CD14-positive monocyte (primary cell): ENCODE measurements around the gene PRR14. TPM values are rescaled to one million over a fixed set of nuclear protein-coding genes. Genes with fewer than 3 reads are reported as not detected.

Experiments used
- DNase-seq, 3 donors: peaks; one replicate each; pipeline ENCODE4 v3.0.0-alpha.2; 2011 to 2022
- H2AFZ ChIP-seq: 2 replicates; pipeline ENCODE4 v1.6.0; 2012; ENCODE audit warnings: mild to moderate bottlenecking, low read depth, low read length, inconsistent platforms; ENCODE audit not compliant: insufficient read depth, poor library complexity, severe bottlenecking
- H3K27ac ChIP-seq, 2 donors: 1 replicate in 1 of 2; 2 replicates in 1 of 2; pipeline ENCODE4 v1.5.1; 2012 to 2013; ENCODE audit warnings: low read length in 2 of 2, control low read depth in 1 of 2, inconsistent platforms in 1 of 2, low read depth in 1 of 2, mild to moderate bottlenecking in 1 of 2
- H3K27me3 ChIP-seq, 2 donors: one replicate each; pipeline versions ENCODE4 v1.6.0 to v1.6.1; 2011 to 2013; ENCODE audit warnings: low read length in 2 of 2; ENCODE audit not compliant: control insufficient read depth in 2 of 2, insufficient read depth in 2 of 2
- H3K36me3 ChIP-seq, 2 donors: replicated peaks in 1 of 2; 1 replicate in 1 of 2; 2 replicates in 1 of 2; pipeline versions ENCODE4 v1.5.1 to v1.6.1; 2012 to 2013; ENCODE audit warnings: low read length in 2 of 2, control low read depth in 1 of 2, inconsistent platforms in 1 of 2, mild to moderate bottlenecking in 1 of 2; ENCODE audit not compliant: insufficient read depth in 2 of 2, control insufficient read depth in 1 of 2
- H3K4me1 ChIP-seq, 2 donors: 1 replicate in 1 of 2; 2 replicates in 1 of 2; pipeline versions ENCODE4 v1.5.1 to v1.6.1; 2012 to 2013; ENCODE audit warnings: low read length in 2 of 2, control low read depth in 1 of 2, inconsistent platforms in 1 of 2, mild to moderate bottlenecking in 1 of 2, moderate library complexity in 1 of 2; ENCODE audit not compliant: insufficient read depth in 2 of 2, control insufficient read depth in 1 of 2
- H3K4me2 ChIP-seq: replicated peaks from 2 replicates; pipeline ENCODE3; 2012; ENCODE audit warnings: low read length, moderate library complexity, mild to moderate bottlenecking; ENCODE audit not compliant: poor library complexity, severe bottlenecking; ENCODE audit errors: extremely low read depth
- H3K4me3 ChIP-seq, 3 experiments: fragments of 200-600 bp in 1 of 3; sonication (generic) in 1 of 3; replicated peaks in 1 of 3; 1 replicate in 2 of 3; 2 replicates in 1 of 3; pipeline ENCODE4 v1.5.1; 2011 to 2013; ENCODE audit warnings: low read length in 3 of 3, mild to moderate bottlenecking in 3 of 3, control low read depth in 2 of 3, low read depth in 2 of 3, inconsistent platforms in 1 of 3, moderate library complexity in 1 of 3
- H3K79me2 ChIP-seq: 2 replicates; pipeline ENCODE4 v1.6.0; 2012; ENCODE audit warnings: mild to moderate bottlenecking, control low read depth, inconsistent platforms, low read length, moderate library complexity; ENCODE audit not compliant: insufficient read depth
- H3K9ac ChIP-seq: 2 replicates; pipeline ENCODE4 v1.6.0; 2017; ENCODE audit warnings: low read length, mild to moderate bottlenecking; ENCODE audit not compliant: insufficient read depth, poor library complexity, severe bottlenecking
- H3K9me3 ChIP-seq, 2 donors: replicated peaks in 1 of 2; 1 replicate in 1 of 2; 2 replicates in 1 of 2; pipeline versions ENCODE4 v1.5.1 to v1.6.1; 2012 to 2013; ENCODE audit warnings: low read length in 2 of 2, control low read depth in 1 of 2; ENCODE audit not compliant: control insufficient read depth in 1 of 2, insufficient read depth in 1 of 2
- H4K20me1 ChIP-seq: 2 replicates; pipeline ENCODE4 v1.6.0; 2012; ENCODE audit warnings: mild to moderate bottlenecking, low read length, control low read depth, moderate library complexity; ENCODE audit not compliant: insufficient read depth
- H3K27ac Mint-ChIP-seq, 7 donors: one replicate each; pipeline ENCODE4 v1.8.0; 2020; ENCODE audit warnings: mild to moderate bottlenecking in 7 of 7, mixed read lengths in 7 of 7, moderate library complexity in 6 of 7, inconsistent platforms in 2 of 7
- H3K27me3 Mint-ChIP-seq, 3 donors: one replicate each; pipeline ENCODE4 v1.8.0; 2021 to 2022; ENCODE audit warnings: low read depth in 3 of 3, mild to moderate bottlenecking in 3 of 3, mixed read lengths in 3 of 3, moderate library complexity in 3 of 3, inconsistent platforms in 1 of 3
- H3K36me3 Mint-ChIP-seq, 2 donors: one replicate each; pipeline ENCODE4 v1.8.0; 2020; ENCODE audit warnings: mixed read lengths in 2 of 2, inconsistent platforms in 1 of 2, mild to moderate bottlenecking in 1 of 2
- H3K4me1 Mint-ChIP-seq: one replicate; pipeline ENCODE4 v1.8.0; 2020; ENCODE audit warnings: mild to moderate bottlenecking, mixed read lengths
- H3K4me3 Mint-ChIP-seq, 2 donors: one replicate each; pipeline ENCODE4 v1.8.0; 2020; ENCODE audit warnings: mild to moderate bottlenecking in 2 of 2, mixed read lengths in 2 of 2, moderate library complexity in 1 of 2
- H3K9me3 Mint-ChIP-seq, 7 donors: one replicate each; pipeline ENCODE4 v1.8.0; 2020 to 2022; ENCODE audit warnings: mixed read lengths in 7 of 7, mild to moderate bottlenecking in 6 of 7, moderate library complexity in 6 of 7, inconsistent platforms in 2 of 7
- CTCF ChIP-seq: fragments of 200-600 bp; IDR thresholded peaks from one replicate; pipeline ENCODE4 v1.8.0; 2022; ENCODE audit warnings: antibody characterized with exemption, mild to moderate bottlenecking
- WGBS: methylation state at CpG from one replicate; pipeline ENCODE4 v1.1.5; 2013; ENCODE audit warnings: missing lambda C conversion rate; ENCODE audit not compliant: insufficient coverage; 5-methylcytosine and 5-hydroxymethylcytosine counted together
- intact Hi-C, 2 donors: fragments of 100-400 bp; cut with micrococcal nuclease; formaldehyde crosslinking; loops; one replicate each; pipeline versions ENCODE4 v1.15.0 to v1.15.1; 2023
- polyA plus RNA-seq, 3 donors: library from polyadenylated mRNA; depleted of rRNA in 1 of 3; unstranded in 2 of 3; stranded (reverse) in 1 of 3; fragments of 300-500 nt in 2 of 3; fragments of >200 nt in 1 of 3; fragmentation: Illumina TruSeq in 2 of 3; gene quantifications; 1 replicate in 2 of 3; 2 replicates in 1 of 3; pipeline ENCODE4 v1.2.3, GENCODE V29; 2012 to 2021

Gene PRR14
- polyA plus RNA-seq, 3 donors = 6.1 to 32.6 (median 10.4) TPM

- Mint-ChIP-seq H3K27ac (peak overlapping the region; percentile 90 to 99 (median 98)), H3K4me1 (peaks cover 31% of the 10 kb centered on the region), H3K27me3 (peaks cover 0 to 3% (median 1%) of the 10 kb centered on the region in 3 donors), H3K36me3 (peaks cover 38 to 43% of the 10 kb centered on the region in 2 donors), H3K9me3 (peaks cover 0 to 2% (median 0%) of the 10 kb centered on the region in 7 donors), H3K4me3 (peak overlapping the region; percentile 96 to 98)
- Histone ChIP-seq H3K9me3 (no peaks in the 10 kb centered on the region), H3K4me1 (peaks cover 21 to 29% of the 10 kb centered on the region in 2 donors), H3K4me2 (peak overlapping the region; percentile 79), H3K4me3 (peak overlapping the region; percentile 76 to 90 (median 84)), H3K9ac (peak overlapping the region; percentile 90), H3K27ac (peak overlapping the region; percentile 97), H3K79me2 (peaks cover 30% of the 10 kb centered on the region), H3K36me3 (peaks cover 38 to 44% of the 10 kb centered on the region in 2 donors), H2AFZ (peak overlapping the region; percentile 76), H3K27me3 (no peaks in the 10 kb centered on the region), H4K20me1 (peaks cover 19% of the 10 kb centered on the region)
- intact Hi-C loops = loop anchor here (2.0 to 10.0 kb wide), 3 partner anchors 47 to 277 kb away; partner anchors contain the start of genes FBXL19 (in 1 of the 2), MYL11 (in 1 of the 2), SRCAP (in 1 of the 2) and TBC1D10B (in 1 of the 2)
- WGBS = under 1% methylated on average over 59 of the region's 71 CpGs
- TF ChIP-seq CTCF = peak; percentile 91
- DNase-seq = peak; percentile 65 to 74 (median 69)
Observed at GRCh38 chr16:30651124-30652004, 604 bp downstream of the PRR14 start.

- H3K9ac ChIP-seq = peak overlapping the region; percentile 90
- H3K4me1 ChIP-seq = peaks cover 25 to 35% of the 10 kb centered on the region in 2 donors
- peaks cover 30% of the 10 kb centered on the region for H3K79me2 ChIP-seq
- H4K20me1 ChIP-seq = peaks cover 19% of the 10 kb centered on the region
- TF ChIP-seq CTCF = no peak
- Mint-ChIP-seq H3K4me3 (peak overlapping the region; percentile 80 to 96), H3K4me1 (peaks cover 36% of the 10 kb centered on the region), H3K27me3 (peaks cover 0 to 3% (median 1%) of the 10 kb centered on the region in 3 donors), H3K36me3 (peaks cover 43 to 48% of the 10 kb centered on the region in 2 donors), H3K27ac (peak overlapping the region; percentile 56 to 95 (median 77)), H3K9me3 (peaks cover 0 to 2% (median 0%) of the 10 kb centered on the region in 7 donors)
- no peaks in the 10 kb centered on the region for H3K9me3 ChIP-seq
- no peaks in the 10 kb centered on the region for H3K27me3 ChIP-seq
- intact Hi-C loops = loop anchor here (10.0 kb wide), 2 partner anchors 273 to 277 kb away; partner anchors contain the start of genes FBXL19 (in 1 of the 2), MYL11 (in 1 of the 2) and TBC1D10B (in 1 of the 2)
- H3K4me3 ChIP-seq = peak overlapping the region; percentile 76 to 90 (median 84)
- peak overlapping the region; percentile 79 for H3K4me2 ChIP-seq
- H2AFZ ChIP-seq = peak overlapping the region; percentile 76
- H3K27ac ChIP-seq = peak overlapping the region; percentile 31 to 55
- peaks cover 38 to 50% of the 10 kb centered on the region in 2 donors for H3K36me3 ChIP-seq
- WGBS = 0% methylated on average over 2 of the region's 2 CpGs
- no peak for DNase-seq
Observed at GRCh38 chr16:30652005-30652296, 1.2 kb downstream of the PRR14 start.
